HEK293 (cell line): ENCODE data around the gene IMMP2L.

Source experiments
- CTCF ChIA-PET: fragments of 350-600 bp; formaldehyde crosslinking; extraction: SDS; loops from one replicate; lab custom pipeline; 2021; ENCODE audit warnings: antibody characterized with exemption; lab: Yijun Ruan, JAX
- POLR2A ChIA-PET: fragments of 300-600 bp; formaldehyde crosslinking; extraction: SDS; loops from one replicate; lab custom pipeline; 2020; ENCODE audit warnings: antibody characterized with exemption, inconsistent platforms; lab: Yijun Ruan, JAX
- H3K27ac ChIP-seq: fragments of 200-500 bp; sonication (Bioruptor generic); 2 replicates; pipeline ENCODE4 v1.5.1; 2014; ENCODE audit warnings: low read depth, low read length, control low read depth, inconsistent platforms; ENCODE audit errors: extremely low read depth
- H3K36me3 ChIP-seq, 2 experiments: fragments of 200-500 bp in 1 of 2; sonication (Bioruptor generic) in 1 of 2; 1 replicate in 1 of 2; 2 replicates in 1 of 2; pipeline ENCODE4 v1.5.1; 2014 to 2017; ENCODE audit warnings: inconsistent platforms in 2 of 2, low read length in 2 of 2; ENCODE audit not compliant: control insufficient read depth in 2 of 2, insufficient read depth in 1 of 2
- H3K4me1 ChIP-seq: fragments of 200-500 bp; sonication (Bioruptor generic); 2 replicates; pipeline ENCODE4 v1.5.1; 2014; ENCODE audit warnings: mild to moderate bottlenecking, low read length, inconsistent platforms; ENCODE audit not compliant: control insufficient read depth, insufficient read depth
- H3K4me3 ChIP-seq: 2 replicates; pipeline ENCODE4 v1.5.1; 2011; ENCODE audit warnings: low read depth, mild to moderate bottlenecking, control low read depth, low read length, moderate library complexity
- H3K9me3 ChIP-seq: fragments of 200-500 bp; sonication (Bioruptor generic); 2 replicates; pipeline ENCODE4 v1.5.1; 2014; ENCODE audit warnings: low read depth, low read length, inconsistent platforms; ENCODE audit not compliant: control insufficient read depth, insufficient read depth
- BCL11B ChIP-seq: fragments of 450-650 bp; formaldehyde crosslinking; IDR thresholded peaks from 2 replicates; pipeline ENCODE4 v1.5.1; 2016; ENCODE audit warnings: low read depth, missing biosample characterization, missing genetic modification characterization
- KLF8 ChIP-seq: fragments of 450-650 bp; formaldehyde crosslinking; IDR thresholded peaks from 2 replicates; pipeline ENCODE4 v1.5.1; 2016; ENCODE audit warnings: missing biosample characterization, missing genetic modification characterization
- OVOL3 ChIP-seq: fragments of 450-650 bp; formaldehyde crosslinking; IDR thresholded peaks from 2 replicates; pipeline ENCODE4 v1.5.1; 2016; ENCODE audit warnings: missing biosample characterization, missing genetic modification characterization
- TCF7L2 ChIP-seq: IDR thresholded peaks from 2 replicates; pipeline ENCODE4 v1.6.1; 2011; ENCODE audit warnings: low read depth, mild to moderate bottlenecking, inconsistent platforms, low read length, moderate library complexity, borderline replicate concordance
- ZBTB1 ChIP-seq: fragments of 450-650 bp; formaldehyde crosslinking; IDR thresholded peaks from 2 replicates; pipeline ENCODE4 v1.5.1; 2016; ENCODE audit warnings: missing biosample characterization, missing genetic modification characterization
- ZBTB49 ChIP-seq: fragments of 450-650 bp; formaldehyde crosslinking; IDR thresholded peaks from 2 replicates; pipeline ENCODE4 v1.5.1; 2016; ENCODE audit warnings: missing biosample characterization, missing genetic modification characterization, low read depth
- ZNF121 ChIP-seq: fragments of 450-650 bp; formaldehyde crosslinking; IDR thresholded peaks from 2 replicates; pipeline ENCODE4 v1.5.1; 2016; ENCODE audit warnings: missing biosample characterization, missing genetic modification characterization
- ZNF132 ChIP-seq: fragments of 450-650 bp; formaldehyde crosslinking; IDR thresholded peaks from 2 replicates; pipeline ENCODE4 v1.5.1; 2017; ENCODE audit warnings: missing biosample characterization, missing genetic modification characterization, borderline replicate concordance
- ZNF169 ChIP-seq: fragments of 450-650 bp; formaldehyde crosslinking; IDR thresholded peaks from 2 replicates; pipeline ENCODE4 v1.5.1; 2016; ENCODE audit warnings: missing biosample characterization, missing genetic modification characterization
- ZNF174 ChIP-seq: fragments of 450-650 bp; formaldehyde crosslinking; IDR thresholded peaks from 2 replicates; pipeline ENCODE4 v1.5.0; 2017; ENCODE audit warnings: missing biosample characterization, mild to moderate bottlenecking, missing genetic modification characterization
- ZNF221 ChIP-seq: fragments of 450-650 bp; formaldehyde crosslinking; IDR thresholded peaks from 2 replicates; pipeline ENCODE4 v1.5.1; 2017; ENCODE audit warnings: missing biosample characterization, missing genetic modification characterization, borderline replicate concordance
- ZNF292 ChIP-seq: fragments of 450-650 bp; formaldehyde crosslinking; IDR thresholded peaks from 2 replicates; pipeline ENCODE4 v1.5.1; 2016; ENCODE audit warnings: low read depth, missing biosample characterization, missing genetic modification characterization, borderline replicate concordance
- ZNF302 ChIP-seq: fragments of 450-650 bp; formaldehyde crosslinking; IDR thresholded peaks from 2 replicates; pipeline ENCODE4 v1.5.1; 2016; ENCODE audit warnings: missing biosample characterization, missing genetic modification characterization, low read depth
- ZNF335 ChIP-seq: fragments of 450-650 bp; formaldehyde crosslinking; conservative IDR thresholded peaks from 2 replicates; pipeline ENCODE4 v1.5.1; 2016; ENCODE audit warnings: missing biosample characterization, missing genetic modification characterization
- ZNF416 ChIP-seq: fragments of 450-650 bp; formaldehyde crosslinking; IDR thresholded peaks from 2 replicates; pipeline ENCODE4 v1.5.1; 2016; ENCODE audit warnings: missing biosample characterization, missing genetic modification characterization
- ZNF433 ChIP-seq: fragments of 450-650 bp; formaldehyde crosslinking; IDR thresholded peaks from 2 replicates; pipeline ENCODE4 v1.5.1; 2016; ENCODE audit warnings: missing biosample characterization, missing genetic modification characterization, low read depth
- ZNF510 ChIP-seq: fragments of 450-650 bp; formaldehyde crosslinking; IDR thresholded peaks from 2 replicates; pipeline ENCODE4 v1.5.1; 2018; ENCODE audit warnings: mild to moderate bottlenecking, missing genetic modification characterization, missing biosample characterization; ENCODE audit not compliant: insufficient replicate concordance
- ZNF514 ChIP-seq: fragments of 450-650 bp; formaldehyde crosslinking; IDR thresholded peaks from 2 replicates; pipeline ENCODE4 v1.5.1; 2016; ENCODE audit warnings: missing biosample characterization, missing genetic modification characterization
- ZNF548 ChIP-seq: fragments of 450-650 bp; formaldehyde crosslinking; IDR thresholded peaks from 2 replicates; pipeline ENCODE4 v1.5.1; 2016; ENCODE audit warnings: missing biosample characterization, missing genetic modification characterization
- ZNF560 ChIP-seq: fragments of 450-650 bp; formaldehyde crosslinking; IDR thresholded peaks from 2 replicates; pipeline ENCODE4 v1.5.1; 2017; ENCODE audit warnings: missing biosample characterization, missing genetic modification characterization, borderline replicate concordance
- ZNF660 ChIP-seq: fragments of 450-650 bp; IDR thresholded peaks from 2 replicates; pipeline ENCODE4 v1.5.1; 2018; ENCODE audit warnings: missing biosample characterization, mild to moderate bottlenecking, missing genetic modification characterization
- ZNF707 ChIP-seq: fragments of 450-650 bp; formaldehyde crosslinking; IDR thresholded peaks from 2 replicates; pipeline ENCODE4 v1.5.1; 2016; ENCODE audit warnings: missing biosample characterization, missing genetic modification characterization
- ZNF785 ChIP-seq: fragments of 450-650 bp; formaldehyde crosslinking; IDR thresholded peaks from 2 replicates; pipeline ENCODE4 v1.5.1; 2016; ENCODE audit warnings: missing biosample characterization, missing genetic modification characterization
- ZSCAN23 ChIP-seq: fragments of 450-650 bp; formaldehyde crosslinking; IDR thresholded peaks from 2 replicates; pipeline ENCODE4 v1.5.1; 2016; ENCODE audit warnings: missing biosample characterization, missing genetic modification characterization
- TF ChIP-seq, protein P1 (sequence below): fragments of 450-650 bp; formaldehyde crosslinking; IDR thresholded peaks from 2 replicates; pipeline ENCODE4 v1.5.1; 2016; ENCODE audit warnings: missing biosample characterization, missing genetic modification characterization
- TF ChIP-seq, protein P2 (sequence below): fragments of 450-650 bp; formaldehyde crosslinking; IDR thresholded peaks from 2 replicates; pipeline ENCODE4 v1.5.1; 2016; ENCODE audit warnings: missing biosample characterization, missing genetic modification characterization
- TF ChIP-seq, protein P3 (sequence below): fragments of 450-650 bp; formaldehyde crosslinking; conservative IDR thresholded peaks from 2 replicates; pipeline ENCODE4 v1.5.1; 2016; ENCODE audit warnings: low read depth, missing biosample characterization, missing genetic modification characterization

The IMMP2L gene

DNA sequence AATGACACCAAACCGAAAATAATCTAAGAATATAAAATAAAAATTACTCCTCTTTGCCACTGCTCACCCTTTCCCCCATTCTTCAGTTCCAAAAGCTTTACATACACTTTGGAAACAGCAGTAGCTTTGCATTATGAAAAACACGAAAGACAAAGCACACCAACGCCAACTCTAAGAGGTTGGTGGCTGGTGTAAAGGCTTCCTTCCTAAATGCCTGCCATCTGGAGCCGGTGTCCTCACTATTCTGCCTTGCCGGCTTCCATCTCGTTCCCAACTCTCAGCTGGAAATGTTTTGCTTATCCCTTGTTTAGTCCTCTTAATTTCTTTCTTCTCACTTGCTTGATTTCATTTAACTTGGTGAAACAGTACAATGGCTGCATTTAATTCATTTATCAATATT is 752.5 kb downstream of the IMMP2L start:
- no peaks in the 10 kb centered on the region for H3K4me1 ChIP-seq
- TF ChIP-seq ZNF221 (tag by site-specific recombination) = no peak
- TF ChIP-seq ZNF169 (tag by site-specific recombination) = no peak
- TF ChIP-seq, protein P1, sequence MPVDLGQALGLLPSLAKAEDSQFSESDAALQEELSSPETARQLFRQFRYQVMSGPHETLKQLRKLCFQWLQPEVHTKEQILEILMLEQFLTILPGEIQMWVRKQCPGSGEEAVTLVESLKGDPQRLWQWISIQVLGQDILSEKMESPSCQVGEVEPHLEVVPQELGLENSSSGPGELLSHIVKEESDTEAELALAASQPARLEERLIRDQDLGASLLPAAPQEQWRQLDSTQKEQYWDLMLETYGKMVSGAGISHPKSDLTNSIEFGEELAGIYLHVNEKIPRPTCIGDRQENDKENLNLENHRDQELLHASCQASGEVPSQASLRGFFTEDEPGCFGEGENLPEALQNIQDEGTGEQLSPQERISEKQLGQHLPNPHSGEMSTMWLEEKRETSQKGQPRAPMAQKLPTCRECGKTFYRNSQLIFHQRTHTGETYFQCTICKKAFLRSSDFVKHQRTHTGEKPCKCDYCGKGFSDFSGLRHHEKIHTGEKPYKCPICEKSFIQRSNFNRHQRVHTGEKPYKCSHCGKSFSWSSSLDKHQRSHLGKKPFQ (tag by site-specific recombination) = no peak
- no peak for TF ChIP-seq ZNF548 (tag by site-specific recombination)
- no peak for TF ChIP-seq ZNF510 (tag by site-specific recombination)
- TF ChIP-seq, protein P2, sequence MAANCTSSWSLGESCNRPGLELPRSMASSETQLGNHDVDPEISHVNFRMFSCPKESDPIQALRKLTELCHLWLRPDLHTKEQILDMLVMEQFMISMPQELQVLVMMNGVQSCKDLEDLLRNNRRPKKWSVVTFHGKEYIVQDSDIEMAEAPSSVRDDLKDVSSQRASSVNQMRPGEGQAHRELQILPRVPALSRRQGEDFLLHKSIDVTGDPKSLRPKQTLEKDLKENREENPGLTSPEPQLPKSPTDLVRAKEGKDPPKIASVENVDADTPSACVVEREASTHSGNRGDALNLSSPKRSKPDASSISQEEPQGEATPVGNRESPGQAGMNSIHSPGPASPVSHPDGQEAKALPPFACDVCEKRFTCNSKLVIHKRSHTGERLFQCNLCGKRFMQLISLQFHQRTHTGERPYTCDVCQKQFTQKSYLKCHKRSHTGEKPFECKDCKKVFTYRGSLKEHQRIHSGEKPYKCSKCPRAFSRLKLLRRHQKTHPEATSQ (tag by site-specific recombination) = no peak
- TF ChIP-seq ZNF302 (tag by site-specific recombination) = no peak
- no peak for TF ChIP-seq ZNF560 (tag by site-specific recombination)
- TF ChIP-seq ZNF132 = no peak
- no peak for TF ChIP-seq ZNF335 (tag by site-specific recombination)
- TF ChIP-seq ZNF416 (tag by site-specific recombination) = no peak
- TF ChIP-seq ZNF660 = no peak
- no peak for TF ChIP-seq ZBTB1
- no peaks in the 10 kb centered on the region for H3K9me3 ChIP-seq
- no peak overlapping the region for H3K4me3 ChIP-seq
- no peaks in the 10 kb centered on the region for H3K36me3 ChIP-seq
- no peak overlapping the region for H3K27ac ChIP-seq
- ChIA-PET POLR2A (no interaction called here), CTCF (no interaction called here)

DNA sequence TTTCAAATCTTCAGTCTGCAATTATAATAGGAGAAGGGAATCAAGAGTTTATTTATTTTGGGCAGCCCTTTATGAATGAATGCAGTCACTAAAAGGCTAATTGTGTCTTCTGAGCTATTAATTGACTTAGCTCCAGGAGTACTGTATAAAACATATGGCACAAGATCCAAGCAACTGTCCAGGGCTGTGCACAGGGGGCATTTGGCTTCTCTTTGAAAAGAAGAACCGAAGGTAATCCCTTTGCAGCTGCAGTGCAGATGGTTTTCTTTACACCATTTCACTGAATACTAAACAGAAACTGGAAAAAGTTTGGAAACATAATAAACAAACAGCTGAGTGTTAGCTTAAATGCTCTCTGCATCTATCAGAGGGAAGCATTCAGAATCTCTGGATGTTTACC is 753.9 kb downstream of the IMMP2L start:
- H3K9me3 ChIP-seq = no peaks in the 10 kb centered on the region
- H3K4me3 ChIP-seq = no peak overlapping the region
- no peaks in the 10 kb centered on the region for H3K36me3 ChIP-seq
- no peak for TF ChIP-seq ZNF121 (tag by site-specific recombination)
- TF ChIP-seq ZNF174 = no peak
- no peak for TF ChIP-seq ZSCAN23 (tag by site-specific recombination)
- no peak for TF ChIP-seq ZNF785
- no peak for TF ChIP-seq TCF7L2
- no peak for TF ChIP-seq OVOL3 (tag by site-specific recombination)
- no peak for TF ChIP-seq ZNF510 (tag by site-specific recombination)
- TF ChIP-seq BCL11B = no peak
- no peak for TF ChIP-seq ZNF433 (tag by site-specific recombination)
- TF ChIP-seq, protein P3, sequence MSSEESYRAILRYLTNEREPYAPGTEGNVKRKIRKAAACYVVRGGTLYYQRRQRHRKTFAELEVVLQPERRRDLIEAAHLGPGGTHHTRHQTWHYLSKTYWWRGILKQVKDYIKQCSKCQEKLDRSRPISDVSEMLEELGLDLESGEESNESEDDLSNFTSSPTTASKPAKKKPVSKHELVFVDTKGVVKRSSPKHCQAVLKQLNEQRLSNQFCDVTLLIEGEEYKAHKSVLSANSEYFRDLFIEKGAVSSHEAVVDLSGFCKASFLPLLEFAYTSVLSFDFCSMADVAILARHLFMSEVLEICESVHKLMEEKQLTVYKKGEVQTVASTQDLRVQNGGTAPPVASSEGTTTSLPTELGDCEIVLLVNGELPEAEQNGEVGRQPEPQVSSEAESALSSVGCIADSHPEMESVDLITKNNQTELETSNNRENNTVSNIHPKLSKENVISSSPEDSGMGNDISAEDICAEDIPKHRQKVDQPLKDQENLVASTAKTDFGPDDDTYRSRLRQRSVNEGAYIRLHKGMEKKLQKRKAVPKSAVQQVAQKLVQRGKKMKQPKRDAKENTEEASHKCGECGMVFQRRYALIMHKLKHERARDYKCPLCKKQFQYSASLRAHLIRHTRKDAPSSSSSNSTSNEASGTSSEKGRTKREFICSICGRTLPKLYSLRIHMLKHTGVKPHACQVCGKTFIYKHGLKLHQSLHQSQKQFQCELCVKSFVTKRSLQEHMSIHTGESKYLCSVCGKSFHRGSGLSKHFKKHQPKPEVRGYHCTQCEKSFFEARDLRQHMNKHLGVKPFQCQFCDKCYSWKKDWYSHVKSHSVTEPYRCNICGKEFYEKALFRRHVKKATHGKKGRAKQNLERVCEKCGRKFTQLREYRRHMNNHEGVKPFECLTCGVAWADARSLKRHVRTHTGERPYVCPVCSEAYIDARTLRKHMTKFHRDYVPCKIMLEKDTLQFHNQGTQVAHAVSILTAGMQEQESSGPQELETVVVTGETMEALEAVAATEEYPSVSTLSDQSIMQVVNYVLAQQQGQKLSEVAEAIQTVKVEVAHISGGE (tag by site-specific recombination) = no peak
- TF ChIP-seq, protein P1 (tag by site-specific recombination) = no peak
- no peak for TF ChIP-seq ZNF707 (tag by site-specific recombination)
- TF ChIP-seq ZNF292 (tag by site-specific recombination) = no peak
- TF ChIP-seq ZBTB49 (tag by site-specific recombination) = no peak
- TF ChIP-seq KLF8 = no peak
- no peak for TF ChIP-seq ZNF514 (tag by site-specific recombination)
- TF ChIP-seq, all 188 proteins: peak for 0
- ChIA-PET POLR2A (no interaction called here), CTCF (no interaction called here)
- H3K27ac ChIP-seq = no peak overlapping the region
- no peaks in the 10 kb centered on the region for H3K4me1 ChIP-seq
